Stimulated activated CD8-positive, alpha-beta memory T cell treated with anti-CD3 and anti-CD28 coated beads, Interleukin-7, amount 100 ng/mL, for 4 hours (primary cell): ENCODE data around the gene VARS2.
A peak's percentile ranks its signal among the peaks of the same experiment; 100 is the strongest.
"Not testable (repeated sequence)": the region's sequence is repeated elsewhere in the genome, so short reads cannot be mapped to it uniquely, and the experiment has no call there.

ENCODE experiments used
- DNase-seq, 2 donors: peaks; one replicate each; pipeline ENCODE4 v3.0.0-alpha.2; 2020; ENCODE audit warnings: low read depth in 2 of 2

The VARS2 gene

GRCh38 chr6:30914076-30914853 lies at the start of gene VARS2:
VARS2 (plus strand) TSS chr6:30914238; CDS start chr6:30914837, 599 bp downstream.
- peak; percentile 75 to 79 for DNase-seq

GRCh38 chr6:30864325-30864724 lies 49.7 kb upstream of the VARS2 start:
- no peak for DNase-seq

- not testable (repeated sequence) for DNase-seq
Measured at GRCh38 chr6:30869241-30869749, 44.7 kb upstream of the VARS2 start.

GRCh38 chr6:30870546-30870945 lies 43.5 kb upstream of the VARS2 start:
- no peak for DNase-seq

- DNase-seq = no peak
Measured at GRCh38 chr6:30871592-30872183, 42.4 kb upstream of the VARS2 start.

- no peak for DNase-seq
Measured at GRCh38 chr6:30873137-30873640, 40.8 kb upstream of the VARS2 start.

- DNase-seq = not testable (repeated sequence)
Measured at GRCh38 chr6:30873795-30874194, 40.2 kb upstream of the VARS2 start.

- no peak for DNase-seq
Measured at GRCh38 chr6:30875244-30876038, 38.6 kb upstream of the VARS2 start.

- DNase-seq = no peak
Measured at GRCh38 chr6:30876039-30876730, 37.9 kb upstream of the VARS2 start.

GRCh38 chr6:30877419-30878262 lies 36.4 kb upstream of the VARS2 start:
- DNase-seq = peak; percentile 62 to 64

- DNase-seq = no peak
Measured at GRCh38 chr6:30879684-30880427, 34.2 kb upstream of the VARS2 start.

GRCh38 chr6:30880698-30881252 lies 33.3 kb upstream of the VARS2 start:
- DNase-seq = no peak

GRCh38 chr6:30881392-30882203 lies 32.4 kb upstream of the VARS2 start:
- DNase-seq = no peak

- DNase-seq = no peak
Measured at GRCh38 chr6:30882204-30882758, 31.8 kb upstream of the VARS2 start.

- DNase-seq = no peak
Measured at GRCh38 chr6:30882759-30883684, 31.0 kb upstream of the VARS2 start.

- DNase-seq = peak in 1 of 2 donors; percentile 43
Measured at GRCh38 chr6:30883685-30884520, 30.1 kb upstream of the VARS2 start, which contains the start of gene DDR1. DDR1 (plus strand) TSS chr6:30884519; CDS start chr6:30888730, 4,211 bp downstream.
